ENCODE results near the gene CEP95. TPM values are rescaled to one million over a fixed set of nuclear protein-coding genes. Genes with fewer than 3 reads are reported as not detected.

The CEP95 gene
- total and polyA plus RNA-seq, 2 of the 13 experiments (the other 11 are each of a cell fraction or from before 2014, with no cell fraction given), result 65.9 to 68.8 TPM

GRCh38 chr17:64506576-64507412, at the start of gene CEP95 (continued):
- TF ChIP-seq ZNF276 (CRISPR knock-in tag; IDR thresholded peaks at IDR 0.05; ENCODE audit: low read depth) (peak; percentile 87; the same call in 1 of the 2 replicates), CREB3 (CRISPR knock-in tag; IDR thresholded peaks at IDR 0.05) (peak; percentile 88; the same call in 1 of the 2 replicates), ZNF451 (CRISPR knock-in tag; IDR thresholded peaks at IDR 0.05) (0 out of 2 replicates have a peak, but pooled peaks have one; percentile 42), ZNF557 (CRISPR knock-in tag; IDR thresholded peaks at IDR 0.05) (peak; percentile 82), NKX3-1 (CRISPR knock-in tag; IDR thresholded peaks at IDR 0.05) (peak; percentile 68), SUZ12 (IDR thresholded peaks at IDR 0.05; ENCODE audit: low read depth, low read length) (no peak), ZNF224 (CRISPR knock-in tag; IDR thresholded peaks at IDR 0.05) (0 out of 2 replicates have a peak, but pooled peaks have one; percentile 83), NR1H2 (CRISPR knock-in tag; IDR thresholded peaks at IDR 0.05; ENCODE audit: borderline replicate concordance, low read depth) (peak; percentile 89; the same call in 1 of the 2 replicates), GZF1 (CRISPR knock-in tag; IDR thresholded peaks at IDR 0.05) (peak; percentile 65; the same call in 1 of the 2 replicates), ZNF704 (CRISPR knock-in tag; IDR thresholded peaks at IDR 0.05; ENCODE audit: borderline replicate concordance) (peak; percentile 56), FOXK1 (CRISPR knock-in tag; IDR thresholded peaks at IDR 0.05; ENCODE audit: borderline replicate concordance, low read depth) (0 out of 2 replicates have a peak, but pooled peaks have one; percentile 48), NR2F2 (IDR thresholded peaks at IDR 0.05; ENCODE audit: borderline replicate concordance, low read depth) (peak; percentile 63; the same call in 1 of the 2 replicates), RFX3 (CRISPR knock-in tag; IDR thresholded peaks at IDR 0.05) (no peak), KDM1A (CRISPR knock-in tag; IDR thresholded peaks at IDR 0.05) (peak; percentile 64; the same call in 1 of the 2 replicates), GMEB2 (CRISPR knock-in tag; IDR thresholded peaks at IDR 0.05; ENCODE audit: low read depth) (peak; percentile 82), MEIS1 (CRISPR knock-in tag; IDR thresholded peaks at IDR 0.05; ENCODE audit: borderline replicate concordance) (peak; percentile 96), BRD4 (CRISPR knock-in tag; IDR thresholded peaks at IDR 0.05) (peak; percentile 98), ZNF20 (CRISPR knock-in tag; IDR thresholded peaks at IDR 0.05) (peak; percentile 94; the same call in 1 of the 2 replicates), ZBTB25 (CRISPR knock-in tag; IDR thresholded peaks at IDR 0.05) (peak; percentile 87), ZSCAN31 (CRISPR knock-in tag; IDR thresholded peaks at IDR 0.05; ENCODE audit: low read depth) (no peak), ARNTL (CRISPR knock-in tag; IDR thresholded peaks at IDR 0.05) (peak; percentile 99), GATAD2A (CRISPR knock-in tag; IDR thresholded peaks at IDR 0.05) (peak; percentile 71; the same call in 1 of the 2 replicates)

Data from HepG2 (cell line).